CD14-positive monocyte (primary cell): ENCODE results near the gene SMTNL2. TPM values are rescaled to one million over a fixed set of nuclear protein-coding genes. Genes with fewer than 3 reads are reported as not detected.

Experiments used
- DNase-seq, 3 donors: peaks; one replicate each; pipeline ENCODE4 v3.0.0-alpha.2; 2011 to 2022
- H2AFZ ChIP-seq: 2 replicates; pipeline ENCODE4 v1.6.0; 2012; ENCODE audit warnings: mild to moderate bottlenecking, low read depth, low read length, inconsistent platforms; ENCODE audit not compliant: insufficient read depth, poor library complexity, severe bottlenecking
- H3K27ac ChIP-seq, 2 donors: 1 replicate in 1 of 2; 2 replicates in 1 of 2; pipeline ENCODE4 v1.5.1; 2012 to 2013; ENCODE audit warnings: low read length in 2 of 2, control low read depth in 1 of 2, inconsistent platforms in 1 of 2, low read depth in 1 of 2, mild to moderate bottlenecking in 1 of 2
- H3K27me3 ChIP-seq, 2 donors: one replicate each; pipeline versions ENCODE4 v1.6.0 to v1.6.1; 2011 to 2013; ENCODE audit warnings: low read length in 2 of 2; ENCODE audit not compliant: control insufficient read depth in 2 of 2, insufficient read depth in 2 of 2
- H3K36me3 ChIP-seq, 2 donors: replicated peaks in 1 of 2; 1 replicate in 1 of 2; 2 replicates in 1 of 2; pipeline versions ENCODE4 v1.5.1 to v1.6.1; 2012 to 2013; ENCODE audit warnings: low read length in 2 of 2, control low read depth in 1 of 2, inconsistent platforms in 1 of 2, mild to moderate bottlenecking in 1 of 2; ENCODE audit not compliant: insufficient read depth in 2 of 2, control insufficient read depth in 1 of 2
- H3K4me1 ChIP-seq, 2 donors: 1 replicate in 1 of 2; 2 replicates in 1 of 2; pipeline versions ENCODE4 v1.5.1 to v1.6.1; 2012 to 2013; ENCODE audit warnings: low read length in 2 of 2, control low read depth in 1 of 2, inconsistent platforms in 1 of 2, mild to moderate bottlenecking in 1 of 2, moderate library complexity in 1 of 2; ENCODE audit not compliant: insufficient read depth in 2 of 2, control insufficient read depth in 1 of 2
- H3K4me2 ChIP-seq: replicated peaks from 2 replicates; pipeline ENCODE3; 2012; ENCODE audit warnings: low read length, moderate library complexity, mild to moderate bottlenecking; ENCODE audit not compliant: poor library complexity, severe bottlenecking; ENCODE audit errors: extremely low read depth
- H3K4me3 ChIP-seq, 3 experiments: fragments of 200-600 bp in 1 of 3; sonication (generic) in 1 of 3; replicated peaks in 1 of 3; 1 replicate in 2 of 3; 2 replicates in 1 of 3; pipeline ENCODE4 v1.5.1; 2011 to 2013; ENCODE audit warnings: low read length in 3 of 3, mild to moderate bottlenecking in 3 of 3, control low read depth in 2 of 3, low read depth in 2 of 3, inconsistent platforms in 1 of 3, moderate library complexity in 1 of 3
- H3K79me2 ChIP-seq: 2 replicates; pipeline ENCODE4 v1.6.0; 2012; ENCODE audit warnings: mild to moderate bottlenecking, control low read depth, inconsistent platforms, low read length, moderate library complexity; ENCODE audit not compliant: insufficient read depth
- H3K9ac ChIP-seq: 2 replicates; pipeline ENCODE4 v1.6.0; 2017; ENCODE audit warnings: low read length, mild to moderate bottlenecking; ENCODE audit not compliant: insufficient read depth, poor library complexity, severe bottlenecking
- H3K9me3 ChIP-seq, 2 donors: replicated peaks in 1 of 2; 1 replicate in 1 of 2; 2 replicates in 1 of 2; pipeline versions ENCODE4 v1.5.1 to v1.6.1; 2012 to 2013; ENCODE audit warnings: low read length in 2 of 2, control low read depth in 1 of 2; ENCODE audit not compliant: control insufficient read depth in 1 of 2, insufficient read depth in 1 of 2
- H4K20me1 ChIP-seq: 2 replicates; pipeline ENCODE4 v1.6.0; 2012; ENCODE audit warnings: mild to moderate bottlenecking, low read length, control low read depth, moderate library complexity; ENCODE audit not compliant: insufficient read depth
- H3K27ac Mint-ChIP-seq, 7 donors: one replicate each; pipeline ENCODE4 v1.8.0; 2020; ENCODE audit warnings: mild to moderate bottlenecking in 7 of 7, mixed read lengths in 7 of 7, moderate library complexity in 6 of 7, inconsistent platforms in 2 of 7
- H3K27me3 Mint-ChIP-seq, 3 donors: one replicate each; pipeline ENCODE4 v1.8.0; 2021 to 2022; ENCODE audit warnings: low read depth in 3 of 3, mild to moderate bottlenecking in 3 of 3, mixed read lengths in 3 of 3, moderate library complexity in 3 of 3, inconsistent platforms in 1 of 3
- H3K36me3 Mint-ChIP-seq, 2 donors: one replicate each; pipeline ENCODE4 v1.8.0; 2020; ENCODE audit warnings: mixed read lengths in 2 of 2, inconsistent platforms in 1 of 2, mild to moderate bottlenecking in 1 of 2
- H3K4me1 Mint-ChIP-seq: one replicate; pipeline ENCODE4 v1.8.0; 2020; ENCODE audit warnings: mild to moderate bottlenecking, mixed read lengths
- H3K4me3 Mint-ChIP-seq, 2 donors: one replicate each; pipeline ENCODE4 v1.8.0; 2020; ENCODE audit warnings: mild to moderate bottlenecking in 2 of 2, mixed read lengths in 2 of 2, moderate library complexity in 1 of 2
- H3K9me3 Mint-ChIP-seq, 7 donors: one replicate each; pipeline ENCODE4 v1.8.0; 2020 to 2022; ENCODE audit warnings: mixed read lengths in 7 of 7, mild to moderate bottlenecking in 6 of 7, moderate library complexity in 6 of 7, inconsistent platforms in 2 of 7
- WGBS: methylation state at CpG from one replicate; pipeline ENCODE4 v1.1.5; 2013; ENCODE audit warnings: missing lambda C conversion rate; ENCODE audit not compliant: insufficient coverage; 5-methylcytosine and 5-hydroxymethylcytosine counted together
- intact Hi-C, 2 donors: fragments of 100-400 bp; cut with micrococcal nuclease; formaldehyde crosslinking; loops; one replicate each; pipeline versions ENCODE4 v1.15.0 to v1.15.1; 2023
- polyA plus RNA-seq, 3 donors: library from polyadenylated mRNA; depleted of rRNA in 1 of 3; unstranded in 2 of 3; stranded (reverse) in 1 of 3; fragments of 300-500 nt in 2 of 3; fragments of >200 nt in 1 of 3; fragmentation: Illumina TruSeq in 2 of 3; gene quantifications; 1 replicate in 2 of 3; 2 replicates in 1 of 3; pipeline ENCODE4 v1.2.3, GENCODE V29; 2012 to 2021
- TF ChIP-seq, protein P1 (sequence below): fragments of 200-600 bp; IDR thresholded peaks from one replicate; pipeline ENCODE4 v1.8.0; 2022; ENCODE audit warnings: antibody characterized with exemption, mild to moderate bottlenecking

Gene SMTNL2
- polyA plus RNA-seq, 3 donors = 0.08 TPM; not detected in 2

GRCh38 chr17:4592240-4593005 is 8.1 kb downstream of the SMTNL2 start:
- DNase-seq = no peak
- Histone ChIP-seq H4K20me1 (no peaks in the 10 kb centered on the region), H3K4me2 (no peak overlapping the region), H3K4me1 (peaks cover 4 to 6% of the 10 kb centered on the region in 2 donors), H3K36me3 (no peaks in the 10 kb centered on the region), H3K4me3 (no peak overlapping the region), H3K27ac (no peak overlapping the region), H3K9me3 (no peaks in the 10 kb centered on the region), H3K27me3 (peaks cover 0 to 7% of the 10 kb centered on the region in 2 donors), H3K9ac (no peak overlapping the region), H2AFZ (no peak overlapping the region), H3K79me2 (no peaks in the 10 kb centered on the region)
- TF ChIP-seq, protein P1, sequence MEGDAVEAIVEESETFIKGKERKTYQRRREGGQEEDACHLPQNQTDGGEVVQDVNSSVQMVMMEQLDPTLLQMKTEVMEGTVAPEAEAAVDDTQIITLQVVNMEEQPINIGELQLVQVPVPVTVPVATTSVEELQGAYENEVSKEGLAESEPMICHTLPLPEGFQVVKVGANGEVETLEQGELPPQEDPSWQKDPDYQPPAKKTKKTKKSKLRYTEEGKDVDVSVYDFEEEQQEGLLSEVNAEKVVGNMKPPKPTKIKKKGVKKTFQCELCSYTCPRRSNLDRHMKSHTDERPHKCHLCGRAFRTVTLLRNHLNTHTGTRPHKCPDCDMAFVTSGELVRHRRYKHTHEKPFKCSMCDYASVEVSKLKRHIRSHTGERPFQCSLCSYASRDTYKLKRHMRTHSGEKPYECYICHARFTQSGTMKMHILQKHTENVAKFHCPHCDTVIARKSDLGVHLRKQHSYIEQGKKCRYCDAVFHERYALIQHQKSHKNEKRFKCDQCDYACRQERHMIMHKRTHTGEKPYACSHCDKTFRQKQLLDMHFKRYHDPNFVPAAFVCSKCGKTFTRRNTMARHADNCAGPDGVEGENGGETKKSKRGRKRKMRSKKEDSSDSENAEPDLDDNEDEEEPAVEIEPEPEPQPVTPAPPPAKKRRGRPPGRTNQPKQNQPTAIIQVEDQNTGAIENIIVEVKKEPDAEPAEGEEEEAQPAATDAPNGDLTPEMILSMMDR = no peak
- H3K9me3 Mint-ChIP-seq = no peaks in the 10 kb centered on the region
- H3K36me3 Mint-ChIP-seq = no peaks in the 10 kb centered on the region
- H3K27me3 Mint-ChIP-seq = peaks cover 10 to 25% (median 18%) of the 10 kb centered on the region in 3 donors
- H3K4me3 Mint-ChIP-seq = no peak overlapping the region
- WGBS = 90% methylated on average over 11 of the region's 11 CpGs
- peaks cover 7% of the 10 kb centered on the region for H3K4me1 Mint-ChIP-seq
- no peak overlapping the region for H3K27ac Mint-ChIP-seq
- intact Hi-C loops = no loop called here

GRCh38 chr17:4593021-4593421 is 8.7 kb downstream of the SMTNL2 start:
- DNase-seq = no peak
- Histone ChIP-seq H3K27ac (no peak overlapping the region), H3K9ac (no peak overlapping the region), H3K79me2 (no peaks in the 10 kb centered on the region), H3K27me3 (peaks cover 0 to 3% of the 10 kb centered on the region in 2 donors), H4K20me1 (no peaks in the 10 kb centered on the region), H3K36me3 (no peaks in the 10 kb centered on the region), H3K9me3 (no peaks in the 10 kb centered on the region), H3K4me1 (peaks cover 4 to 6% of the 10 kb centered on the region in 2 donors), H2AFZ (no peak overlapping the region), H3K4me2 (no peak overlapping the region), H3K4me3 (no peak overlapping the region)
- intact Hi-C loops = no loop called here
- H3K4me3 Mint-ChIP-seq = no peak overlapping the region
- no peak overlapping the region for H3K27ac Mint-ChIP-seq
- WGBS = 93% methylated on average over 8 of the region's 14 CpGs
- TF ChIP-seq, protein P1 = no peak
- H3K9me3 Mint-ChIP-seq = no peaks in the 10 kb centered on the region
- peaks cover 7% of the 10 kb centered on the region for H3K4me1 Mint-ChIP-seq
- H3K36me3 Mint-ChIP-seq = no peaks in the 10 kb centered on the region
- peaks cover 10 to 25% (median 18%) of the 10 kb centered on the region in 3 donors for H3K27me3 Mint-ChIP-seq
